GM10266 (cell line): Measurements from ENCODE around the gene ARSA.

Source experiments
- DNase-seq: peaks from one replicate; pipeline ENCODE4 v3.0.0; 2012; ENCODE audit errors: extremely low spot score
- CTCF ChIP-seq: IDR thresholded peaks from 2 replicates; pipeline ENCODE4 v1.5.1; 2012; ENCODE audit warnings: mild to moderate bottlenecking, low read depth; ENCODE audit not compliant: control insufficient read depth, insufficient read depth; ENCODE audit errors: missing control alignments

ARSA gene

GRCh38 chr22:50673231-50674129 lies 45.5 kb upstream of the ARSA start:
- TF ChIP-seq CTCF: no peak
- DNase-seq: peak; percentile 53

DNA sequence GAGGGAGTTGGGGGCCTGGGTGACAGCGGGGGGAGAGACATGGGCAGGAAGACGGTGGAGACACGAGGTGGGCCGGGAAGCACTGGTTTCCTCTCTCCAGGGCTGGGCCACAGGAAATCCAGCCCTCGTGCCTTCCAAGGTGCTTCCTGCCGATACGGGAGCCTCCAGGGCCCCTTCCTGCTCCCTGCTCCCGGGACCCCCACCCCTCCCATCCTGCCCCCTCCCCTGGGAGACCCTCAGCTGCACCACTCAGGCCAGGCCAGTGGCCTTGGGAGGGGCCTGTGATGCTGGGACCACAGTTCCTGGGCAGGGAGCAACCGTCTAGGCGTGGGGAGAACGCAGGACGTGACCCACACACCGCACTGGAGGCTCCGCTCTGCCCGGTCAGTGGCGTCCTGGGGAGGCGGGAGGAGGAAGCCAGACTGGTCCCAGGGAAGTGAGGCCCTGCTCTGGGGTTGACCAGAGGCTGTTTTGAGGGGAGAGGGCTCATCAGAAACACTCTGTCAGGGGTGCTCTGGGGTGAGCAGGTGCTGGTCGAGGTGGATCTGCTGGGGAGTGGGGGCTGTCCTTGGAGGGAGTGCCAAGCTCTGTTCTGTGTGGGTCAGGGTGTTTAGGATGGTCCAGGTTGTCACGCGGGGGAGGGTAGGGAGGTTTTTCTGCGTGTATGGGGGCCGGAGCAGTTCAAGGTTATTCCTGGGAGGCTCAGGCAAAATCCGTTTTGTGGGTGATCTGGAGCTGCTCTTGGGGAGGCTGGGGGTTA lies 44.7 kb upstream of the ARSA start, which contains the start of gene SHANK3:
Gene SHANK3, plus strand, starts transcription at position 353 of the 760 bp plus-strand sequence.
- TF ChIP-seq CTCF: no peak
- no peak for DNase-seq

DNA sequence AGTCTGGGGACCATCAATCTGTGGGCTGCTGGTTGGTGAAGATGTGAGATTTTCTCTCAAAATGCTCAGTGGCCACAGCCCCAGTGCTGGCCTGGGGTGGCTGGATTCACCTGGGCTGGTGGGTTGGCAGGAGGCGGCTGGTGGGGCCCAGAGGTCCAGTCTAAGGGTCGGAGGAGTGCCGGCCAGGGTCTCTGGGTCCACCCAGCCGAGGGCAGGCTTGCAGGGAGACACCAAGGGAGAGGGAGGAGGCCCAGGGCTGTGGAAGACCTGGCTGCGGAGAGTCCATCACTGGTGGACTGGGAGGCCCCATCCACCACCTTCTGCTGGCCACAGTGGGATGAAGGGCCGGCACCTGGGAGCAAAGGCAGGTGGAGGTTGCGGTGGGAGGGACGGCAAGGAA lies 44.1 kb upstream of the ARSA start:
- no peak for DNase-seq
- no peak for TF ChIP-seq CTCF

DNA sequence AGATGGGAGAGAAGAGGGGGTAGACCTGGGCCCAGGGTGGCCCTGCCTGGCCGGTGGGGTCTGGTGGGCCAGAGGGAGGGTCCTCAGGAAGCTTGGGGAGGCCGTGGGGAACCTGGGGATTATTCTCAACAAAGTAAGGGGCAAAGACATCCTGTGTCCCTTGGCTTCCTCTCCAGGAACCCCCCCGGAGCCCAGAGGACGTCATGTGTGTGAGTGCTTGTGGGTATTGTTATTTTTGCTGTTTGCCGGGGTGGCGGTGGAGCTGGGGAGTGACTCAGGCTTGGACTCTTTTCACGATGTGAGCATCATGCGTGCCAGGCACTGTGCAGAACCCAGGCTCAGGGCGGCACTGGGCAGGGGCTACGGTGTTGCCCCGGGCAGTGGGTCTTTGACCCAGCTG lies 43.7 kb upstream of the ARSA start:
- DNase-seq: no peak
- no peak for TF ChIP-seq CTCF

DNA sequence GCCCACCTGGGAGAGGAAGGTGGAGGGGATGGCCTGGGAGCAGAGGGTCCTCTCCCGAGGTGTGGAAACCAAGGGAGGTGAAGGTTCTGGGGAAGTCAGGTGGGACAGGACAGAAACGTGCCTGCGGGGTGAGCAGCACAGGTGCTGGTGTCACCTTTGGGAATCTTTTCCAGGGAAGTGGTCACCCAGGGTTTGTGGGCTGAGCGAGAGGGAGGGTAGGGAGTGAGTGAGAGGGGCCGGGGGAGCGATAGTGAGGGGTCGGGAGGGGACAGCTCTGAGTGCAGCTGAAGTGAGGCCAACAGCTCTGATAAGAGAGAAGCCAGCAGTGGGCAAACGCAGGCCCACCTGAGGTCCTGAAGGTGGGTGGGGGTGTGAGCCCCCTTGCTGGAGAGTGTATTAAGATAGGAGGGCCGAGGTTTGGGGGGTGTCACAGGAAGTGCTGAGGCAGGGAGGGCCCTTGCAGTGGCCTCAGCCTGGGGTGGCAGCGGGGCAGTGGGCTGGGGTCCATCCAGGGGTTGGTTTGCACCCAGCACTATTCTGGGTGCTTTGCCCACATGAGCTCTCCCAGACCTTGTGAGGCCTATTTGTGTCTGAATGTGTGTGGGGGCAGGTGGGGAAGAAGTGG lies 43.1 kb upstream of the ARSA start:
- DNase-seq: no peak
- no peak for TF ChIP-seq CTCF

DNA sequence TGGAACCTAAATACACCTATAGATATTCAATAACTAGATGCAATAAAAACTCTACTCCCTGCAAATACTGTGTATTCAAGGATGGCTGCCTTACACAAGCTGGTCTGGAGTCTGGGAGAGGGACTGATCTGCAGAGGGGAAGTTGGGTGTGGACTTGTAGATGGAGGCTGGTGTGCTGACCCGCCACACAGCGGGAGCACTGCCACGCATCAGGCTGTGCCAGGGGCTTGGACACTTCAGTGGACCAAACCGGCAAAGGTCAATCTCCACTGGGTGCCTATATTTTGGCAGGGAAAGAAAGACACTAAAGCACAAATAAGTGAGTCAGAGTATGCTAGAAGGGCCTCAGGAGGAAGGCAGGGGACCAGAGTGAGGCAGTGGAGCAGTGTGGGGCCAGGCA lies 42.6 kb upstream of the ARSA start:
- no peak for TF ChIP-seq CTCF
- DNase-seq: no peak
